Liver (tissue), 3 donors: Measurements from ENCODE around the gene PLA2G4A.

Experiments used
- ATF3 ChIP-seq: IDR thresholded peaks from 2 replicates; pipeline ENCODE4 v1.6.1; 2016; ENCODE audit warnings: antibody characterized with exemption
- CTCF ChIP-seq: fragments of 150-350 bp; IDR thresholded peaks from 2 replicates; pipeline ENCODE4 v1.5.1; 2017; ENCODE audit warnings: improper control_type of control experiment, low read depth, low read length; ENCODE audit not compliant: missing input control
- FOXA1 ChIP-seq: IDR thresholded peaks from 2 replicates; pipeline ENCODE4 v1.6.1; 2016; ENCODE audit warnings: antibody characterized with exemption
- GABPA ChIP-seq, 2 donors: IDR thresholded peaks in 1 of 2; conservative IDR thresholded peaks in 1 of 2; 2 replicates each; pipeline ENCODE4 v1.6.1; 2016; ENCODE audit warnings: antibody characterized with exemption in 2 of 2, mild to moderate bottlenecking in 1 of 2, moderate library complexity in 1 of 2
- JUND ChIP-seq, 2 donors: IDR thresholded peaks; 2 replicates each; pipeline ENCODE4 v1.6.1; 2016; ENCODE audit warnings: antibody characterized with exemption in 2 of 2
- MAX ChIP-seq: IDR thresholded peaks from 2 replicates; pipeline ENCODE4 v1.6.1; 2016; ENCODE audit warnings: antibody characterized with exemption
- REST ChIP-seq: IDR thresholded peaks from 2 replicates; pipeline ENCODE4 v1.6.1; 2016; ENCODE audit warnings: antibody characterized with exemption, mild to moderate bottlenecking
- YY1 ChIP-seq: IDR thresholded peaks from 2 replicates; pipeline ENCODE4 v1.6.1; 2016; ENCODE audit warnings: antibody characterized with exemption, mild to moderate bottlenecking
- ZBTB33 ChIP-seq: IDR thresholded peaks from 2 replicates; pipeline ENCODE4 v1.6.1; 2016; ENCODE audit warnings: antibody characterized with exemption
- donor health status: healthy.
- donor health status: healthy.

- TF ChIP-seq CTCF, result no peak
- TF ChIP-seq REST, result no peak
- no peak for TF ChIP-seq JUND (IDR thresholded peaks at IDR 0.05)
- TF ChIP-seq FOXA1, result no peak
- no peak for TF ChIP-seq YY1
- no peak for TF ChIP-seq GABPA (IDR thresholded peaks at IDR 0.05 in 1 of 2, conservative IDR thresholded peaks at IDR 0.05 in 1 of 2)
- TF ChIP-seq MAX, result no peak
- TF ChIP-seq ZBTB33, result no peak
- TF ChIP-seq ATF3, result no peak
These were observed 43.0 kb downstream of the PLA2G4A start for GRCh38 chr1:186871784-186872183.
